ENCODE results near the gene MAF.

- TF ChIP-seq, protein P1, sequence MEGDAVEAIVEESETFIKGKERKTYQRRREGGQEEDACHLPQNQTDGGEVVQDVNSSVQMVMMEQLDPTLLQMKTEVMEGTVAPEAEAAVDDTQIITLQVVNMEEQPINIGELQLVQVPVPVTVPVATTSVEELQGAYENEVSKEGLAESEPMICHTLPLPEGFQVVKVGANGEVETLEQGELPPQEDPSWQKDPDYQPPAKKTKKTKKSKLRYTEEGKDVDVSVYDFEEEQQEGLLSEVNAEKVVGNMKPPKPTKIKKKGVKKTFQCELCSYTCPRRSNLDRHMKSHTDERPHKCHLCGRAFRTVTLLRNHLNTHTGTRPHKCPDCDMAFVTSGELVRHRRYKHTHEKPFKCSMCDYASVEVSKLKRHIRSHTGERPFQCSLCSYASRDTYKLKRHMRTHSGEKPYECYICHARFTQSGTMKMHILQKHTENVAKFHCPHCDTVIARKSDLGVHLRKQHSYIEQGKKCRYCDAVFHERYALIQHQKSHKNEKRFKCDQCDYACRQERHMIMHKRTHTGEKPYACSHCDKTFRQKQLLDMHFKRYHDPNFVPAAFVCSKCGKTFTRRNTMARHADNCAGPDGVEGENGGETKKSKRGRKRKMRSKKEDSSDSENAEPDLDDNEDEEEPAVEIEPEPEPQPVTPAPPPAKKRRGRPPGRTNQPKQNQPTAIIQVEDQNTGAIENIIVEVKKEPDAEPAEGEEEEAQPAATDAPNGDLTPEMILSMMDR (IDR thresholded peaks at IDR 0.05) = no peak
- TF ChIP-seq POLR2A (IDR thresholded peaks at IDR 0.05) = no peak
These were observed 45.2 kb upstream of the MAF start for GRCh38 chr16:79645701-79646100.
